ENCODE measurements around the gene EBF3.

Gene EBF3

GRCh38 chr10:129868449-129869035, 95.5 kb downstream of the EBF3 start:
- no peak for DNase-seq

- no peak for DNase-seq
Measured at GRCh38 chr10:129867631-129868179, 96.4 kb downstream of the EBF3 start.

GRCh38 chr10:129866894-129867293, 97.2 kb downstream of the EBF3 start:
- DNase-seq, result no peak

GRCh38 chr10:129865960-129866359, 98.1 kb downstream of the EBF3 start:
- no peak for DNase-seq

- DNase-seq, result no peak
Measured at GRCh38 chr10:129865413-129865812, 98.7 kb downstream of the EBF3 start.

GRCh38 chr10:129864601-129865126, 99.4 kb downstream of the EBF3 start:
- DNase-seq, result no peak

GRCh38 chr10:129864082-129864481, 100.0 kb downstream of the EBF3 start:
- no peak for DNase-seq

- no peak for DNase-seq
Measured at GRCh38 chr10:129863201-129863663, 100.8 kb downstream of the EBF3 start.

- DNase-seq, result no peak
Measured at GRCh38 chr10:129861776-129862531, 102.1 kb downstream of the EBF3 start.

GRCh38 chr10:129860396-129860795, 103.7 kb downstream of the EBF3 start:
- DNase-seq, result no peak

GRCh38 chr10:129859536-129859935, 104.5 kb downstream of the EBF3 start:
- DNase-seq, result no peak

- no peak for DNase-seq
Measured at GRCh38 chr10:129857242-129857960, 106.7 kb downstream of the EBF3 start.

- DNase-seq, result no peak
Measured at GRCh38 chr10:129855836-129856563, 108.1 kb downstream of the EBF3 start.

GRCh38 chr10:129854796-129855705, 109.0 kb downstream of the EBF3 start:
- no peak for DNase-seq

GRCh38 chr10:129854158-129854557, 109.9 kb downstream of the EBF3 start:
- DNase-seq, result no peak

GRCh38 chr10:129853562-129853903, 110.5 kb downstream of the EBF3 start:
- DNase-seq, result no peak

GRCh38 chr10:129852829-129853561, 111.1 kb downstream of the EBF3 start:
- DNase-seq, result no peak

GRCh38 chr10:129851941-129852640, 112.0 kb downstream of the EBF3 start:
- no peak for DNase-seq

- no peak for DNase-seq
Measured at GRCh38 chr10:129850790-129851189, 113.3 kb downstream of the EBF3 start.

- no peak for DNase-seq
Measured at GRCh38 chr10:129850316-129850715, 113.8 kb downstream of the EBF3 start.
